ENCODE results near the gene GLRA2.

The GLRA2 gene

GRCh38 chrX:14573161-14573560 lies 43.8 kb downstream of the GLRA2 start:
- Histone ChIP-seq H3K4ac (ENCODE audit: low read length) (no peak overlapping the region), H3K23ac (ENCODE audit: low read depth, low read length, poor library complexity) (no peak overlapping the region), H2BK120ac (ENCODE audit: low read depth, low read length) (no peak overlapping the region), H3K18ac (ENCODE audit: low read length) (no peak overlapping the region), H4K91ac (ENCODE audit: low read depth, low read length, poor library complexity) (no peak overlapping the region), H3K9me3 (replicated peaks in 1 of 2; ENCODE audit: control insufficient read depth in 2 of 2, insufficient read depth in 1 of 2, low read depth in 1 of 2, low read length in 2 of 2) (no peaks in the 10 kb centered on the region), H3K36me3 (replicated peaks in 1 of 2; ENCODE audit: control insufficient read depth in 2 of 2, insufficient read depth in 2 of 2, low read length in 2 of 2) (no peaks in the 10 kb centered on the region), H3K14ac (ENCODE audit: low read length) (no peak overlapping the region), H3K4me3 (ENCODE audit: low read length in 2 of 2) (no peak overlapping the region), H2AFZ (ENCODE audit: low read length) (no peak overlapping the region), H3K4me2 (ENCODE audit: insufficient read depth, low read length, poor library complexity, severe bottlenecking) (no peak overlapping the region), H4K8ac (ENCODE audit: low read depth, low read length) (no peak overlapping the region), H3K4me1 (ENCODE audit: control insufficient read depth in 2 of 2, insufficient read depth in 1 of 2, low read depth in 1 of 2, low read length in 2 of 2) (no peaks in the 10 kb centered on the region), H3K27ac (replicated peaks; ENCODE audit: low read length) (no peak overlapping the region), H3K27me3 (ENCODE audit: control insufficient read depth in 3 of 3, insufficient read depth in 3 of 3, low read depth in 1 of 3, low read length in 3 of 3) (no peaks in the 10 kb centered on the region), H2BK12ac (ENCODE audit: low read length) (no peak overlapping the region), H3K9ac (ENCODE audit: low read depth, low read length, poor library complexity) (no peak overlapping the region), H2AK5ac (ENCODE audit: low read depth, low read length) (no peak overlapping the region), H2BK15ac (ENCODE audit: low read length) (no peak overlapping the region), H2BK5ac (ENCODE audit: low read length) (no peak overlapping the region), H3K79me1 (ENCODE audit: low read depth, low read length) (no peaks in the 10 kb centered on the region)
- DNase-seq (ENCODE audit: low spot score) = no peak
- WGBS, 2 donors (ENCODE audit: extremely low coverage in 2 of 2, insufficient read length in 2 of 2, insufficient replicate concordance in 1 of 2) = no CpG with 5 or more reads among the region's 2 CpGs

GRCh38 chrX:14581081-14581480 lies 51.7 kb downstream of the GLRA2 start:
- Histone ChIP-seq H3K9ac (ENCODE audit: low read depth, low read length, poor library complexity) (no peak overlapping the region), H3K4ac (ENCODE audit: low read length) (no peak overlapping the region), H3K4me3 (ENCODE audit: low read length in 2 of 2) (no peak overlapping the region), H2BK5ac (ENCODE audit: low read length) (no peak overlapping the region), H3K27me3 (ENCODE audit: control insufficient read depth in 3 of 3, insufficient read depth in 3 of 3, low read depth in 1 of 3, low read length in 3 of 3) (no peaks in the 10 kb centered on the region), H2AFZ (ENCODE audit: low read length) (no peak overlapping the region), H3K4me1 (ENCODE audit: control insufficient read depth in 2 of 2, insufficient read depth in 1 of 2, low read depth in 1 of 2, low read length in 2 of 2) (no peaks in the 10 kb centered on the region), H2BK120ac (ENCODE audit: low read depth, low read length) (no peak overlapping the region), H2AK5ac (ENCODE audit: low read depth, low read length) (no peak overlapping the region), H3K27ac (replicated peaks; ENCODE audit: low read length) (no peak overlapping the region), H3K9me3 (replicated peaks in 1 of 2; ENCODE audit: control insufficient read depth in 2 of 2, insufficient read depth in 1 of 2, low read depth in 1 of 2, low read length in 2 of 2) (no peaks in the 10 kb centered on the region), H4K8ac (ENCODE audit: low read depth, low read length) (no peak overlapping the region), H4K91ac (ENCODE audit: low read depth, low read length, poor library complexity) (no peak overlapping the region), H3K14ac (ENCODE audit: low read length) (no peak overlapping the region), H3K18ac (ENCODE audit: low read length) (no peak overlapping the region), H3K23ac (ENCODE audit: low read depth, low read length, poor library complexity) (no peak overlapping the region), H3K36me3 (replicated peaks in 1 of 2; ENCODE audit: control insufficient read depth in 2 of 2, insufficient read depth in 2 of 2, low read length in 2 of 2) (no peaks in the 10 kb centered on the region), H3K4me2 (ENCODE audit: insufficient read depth, low read length, poor library complexity, severe bottlenecking) (no peak overlapping the region), H2BK12ac (ENCODE audit: low read length) (no peak overlapping the region), H2BK15ac (ENCODE audit: low read length) (no peak overlapping the region), H3K79me1 (ENCODE audit: low read depth, low read length) (no peaks in the 10 kb centered on the region)
- WGBS, 2 donors (ENCODE audit: extremely low coverage in 2 of 2, insufficient read length in 2 of 2, insufficient replicate concordance in 1 of 2) = no CpG with 5 or more reads among the region's 8 CpGs
- no peak for DNase-seq (ENCODE audit: low spot score)

- DNase-seq (ENCODE audit: low spot score) = no peak
- no peak overlapping the region for H3K14ac ChIP-seq (ENCODE audit: low read length)
- H3K4ac ChIP-seq (ENCODE audit: low read length) = no peak overlapping the region
- H3K27me3 ChIP-seq (ENCODE audit: control insufficient read depth in 3 of 3, insufficient read depth in 3 of 3, low read depth in 1 of 3, low read length in 3 of 3) = no peaks in the 10 kb centered on the region
- no peaks in the 10 kb centered on the region for H3K9me3 ChIP-seq (replicated peaks in 1 of 2; ENCODE audit: control insufficient read depth in 2 of 2, insufficient read depth in 1 of 2, low read depth in 1 of 2, low read length in 2 of 2)
- H3K4me3 ChIP-seq (ENCODE audit: low read length in 2 of 2) = no peak overlapping the region
- no peak overlapping the region for H2BK12ac ChIP-seq (ENCODE audit: low read length)
- H2BK15ac ChIP-seq (ENCODE audit: low read length) = no peak overlapping the region
- H3K23ac ChIP-seq (ENCODE audit: low read depth, low read length, poor library complexity) = no peak overlapping the region
- no peak overlapping the region for H4K8ac ChIP-seq (ENCODE audit: low read depth, low read length)
- no peak overlapping the region for H2AFZ ChIP-seq (ENCODE audit: low read length)
- no peak overlapping the region for H2BK120ac ChIP-seq (ENCODE audit: low read depth, low read length)
- no peaks in the 10 kb centered on the region for H3K79me1 ChIP-seq (ENCODE audit: low read depth, low read length)
- no peaks in the 10 kb centered on the region for H3K36me3 ChIP-seq (replicated peaks in 1 of 2; ENCODE audit: control insufficient read depth in 2 of 2, insufficient read depth in 2 of 2, low read length in 2 of 2)
- H3K18ac ChIP-seq (ENCODE audit: low read length) = no peak overlapping the region
- H3K4me1 ChIP-seq (ENCODE audit: control insufficient read depth in 2 of 2, insufficient read depth in 1 of 2, low read depth in 1 of 2, low read length in 2 of 2) = no peaks in the 10 kb centered on the region
- H3K4me2 ChIP-seq (ENCODE audit: insufficient read depth, low read length, poor library complexity, severe bottlenecking) = no peak overlapping the region
- H3K27ac ChIP-seq (replicated peaks; ENCODE audit: low read length) = no peak overlapping the region
- WGBS, 2 donors (ENCODE audit: extremely low coverage in 2 of 2, insufficient read length in 2 of 2, insufficient replicate concordance in 1 of 2) = no CpG with 5 or more reads among the region's 2 CpGs
- no peak overlapping the region for H2BK5ac ChIP-seq (ENCODE audit: low read length)
- no peak overlapping the region for H4K91ac ChIP-seq (ENCODE audit: low read depth, low read length, poor library complexity)
- no peak overlapping the region for H2AK5ac ChIP-seq (ENCODE audit: low read depth, low read length)
- H3K9ac ChIP-seq (ENCODE audit: low read depth, low read length, poor library complexity) = no peak overlapping the region
These were observed 55.2 kb downstream of the GLRA2 start for GRCh38 chrX:14584548-14584947.

GRCh38 chrX:14590216-14590615 lies 60.9 kb downstream of the GLRA2 start:
- Histone ChIP-seq H3K9ac (ENCODE audit: low read depth, low read length, poor library complexity) (no peak overlapping the region), H3K14ac (ENCODE audit: low read length) (no peak overlapping the region), H2BK5ac (ENCODE audit: low read length) (no peak overlapping the region), H3K27me3 (ENCODE audit: control insufficient read depth in 3 of 3, insufficient read depth in 3 of 3, low read depth in 1 of 3, low read length in 3 of 3) (no peaks in the 10 kb centered on the region), H2AFZ (ENCODE audit: low read length) (no peak overlapping the region), H3K9me3 (replicated peaks in 1 of 2; ENCODE audit: control insufficient read depth in 2 of 2, insufficient read depth in 1 of 2, low read depth in 1 of 2, low read length in 2 of 2) (no peaks in the 10 kb centered on the region), H3K36me3 (replicated peaks in 1 of 2; ENCODE audit: control insufficient read depth in 2 of 2, insufficient read depth in 2 of 2, low read length in 2 of 2) (no peaks in the 10 kb centered on the region), H4K91ac (ENCODE audit: low read depth, low read length, poor library complexity) (no peak overlapping the region), H3K4me3 (ENCODE audit: low read length in 2 of 2) (no peak overlapping the region), H3K18ac (ENCODE audit: low read length) (no peak overlapping the region), H3K4ac (ENCODE audit: low read length) (no peak overlapping the region), H3K27ac (replicated peaks; ENCODE audit: low read length) (no peak overlapping the region), H2BK15ac (ENCODE audit: low read length) (no peak overlapping the region), H3K4me2 (ENCODE audit: insufficient read depth, low read length, poor library complexity, severe bottlenecking) (no peak overlapping the region), H3K79me1 (ENCODE audit: low read depth, low read length) (no peaks in the 10 kb centered on the region), H2BK12ac (ENCODE audit: low read length) (no peak overlapping the region), H3K4me1 (ENCODE audit: control insufficient read depth in 2 of 2, insufficient read depth in 1 of 2, low read depth in 1 of 2, low read length in 2 of 2) (no peaks in the 10 kb centered on the region), H3K23ac (ENCODE audit: low read depth, low read length, poor library complexity) (no peak overlapping the region), H2AK5ac (ENCODE audit: low read depth, low read length) (no peak overlapping the region), H4K8ac (ENCODE audit: low read depth, low read length) (no peak overlapping the region), H2BK120ac (ENCODE audit: low read depth, low read length) (no peak overlapping the region)
- no CpG with 5 or more reads among the region's 2 CpGs for WGBS, 2 donors (ENCODE audit: extremely low coverage in 2 of 2, insufficient read length in 2 of 2, insufficient replicate concordance in 1 of 2)
- DNase-seq (ENCODE audit: low spot score) = no peak
